NCI-H2107 (cell line): ENCODE results near the gene HDAC4.

ENCODE experiments used
- DNase-seq: peaks from one replicate; lab custom pipeline; 2025; lab: John Stamatoyannopoulos, UW

HDAC4 gene

DNA sequence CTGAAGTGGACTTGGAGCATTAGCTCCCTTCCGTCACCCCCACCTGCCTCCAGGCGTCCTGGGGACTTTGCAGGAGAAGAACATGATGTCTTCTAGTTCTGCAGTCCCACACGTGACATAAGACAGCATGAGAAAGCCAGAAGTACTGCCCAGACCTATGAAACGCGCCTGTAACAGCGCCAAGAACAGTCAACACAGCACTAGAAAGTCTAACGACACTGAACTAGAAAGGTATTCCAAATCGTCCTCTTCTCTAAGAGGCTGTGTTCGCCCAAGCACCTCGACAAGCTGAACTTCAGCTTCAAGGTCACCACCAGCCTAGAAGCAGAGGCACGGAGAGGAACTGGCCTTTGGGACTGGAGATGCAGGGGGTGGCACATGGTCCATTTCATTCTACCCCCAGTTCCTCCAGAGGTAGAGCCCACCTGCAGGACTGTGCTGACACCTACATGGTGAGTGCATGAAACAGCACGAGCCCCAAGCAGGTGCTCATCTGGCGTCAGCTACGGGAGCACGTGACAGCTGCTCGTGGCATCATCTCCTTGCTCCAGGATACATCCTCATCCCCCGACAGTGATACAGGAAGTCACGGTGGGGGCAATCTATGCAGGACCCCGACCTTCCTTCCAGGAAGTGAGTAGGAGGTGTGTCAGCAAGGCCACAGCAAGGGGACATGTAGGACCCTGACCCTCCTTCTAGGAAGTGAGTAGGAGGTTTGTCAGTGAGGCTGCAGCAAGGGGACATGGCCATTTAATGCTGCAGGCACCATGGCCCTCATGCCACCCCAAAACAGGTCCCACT is 3.7 kb downstream of the HDAC4 start:
- DNase-seq: no peak

DNA sequence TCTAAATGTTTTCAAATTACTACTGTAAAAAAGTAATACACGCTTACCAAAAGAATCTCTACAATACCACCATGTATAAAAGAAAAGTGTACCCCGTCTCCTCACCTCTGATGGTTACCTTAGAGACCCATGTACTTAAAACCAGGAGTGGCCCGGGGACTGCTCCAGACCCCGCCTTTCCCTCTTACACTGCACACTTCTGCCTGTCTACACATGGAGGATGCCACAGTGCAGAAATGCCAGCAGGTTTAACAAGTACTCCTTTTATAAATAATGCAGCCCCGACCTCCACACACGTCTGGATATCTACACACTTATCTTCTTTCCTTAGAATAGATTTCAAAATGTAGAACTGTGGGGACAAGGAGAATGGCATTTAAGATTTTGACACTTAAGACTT is 5.3 kb downstream of the HDAC4 start:
- no peak for DNase-seq

DNA sequence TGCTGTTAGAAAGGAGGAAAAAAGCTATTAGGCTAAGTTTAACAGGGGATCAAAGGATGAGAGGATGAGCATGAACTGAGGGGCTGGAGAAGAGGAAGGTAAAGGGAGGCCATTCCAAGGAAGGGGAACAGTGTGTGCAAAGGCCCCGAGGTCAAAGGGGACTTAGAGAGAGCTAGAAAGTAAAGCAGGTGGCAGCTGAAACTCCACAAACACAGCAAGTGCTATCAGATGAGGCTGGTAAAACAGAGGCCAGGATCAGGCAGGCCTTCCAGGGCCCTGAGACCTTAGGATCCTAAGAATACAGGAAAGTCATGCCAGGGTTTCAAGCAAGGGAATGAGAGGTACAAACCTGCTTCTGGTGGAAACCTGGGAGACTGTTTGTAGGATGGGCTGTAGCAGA is 5.8 kb downstream of the HDAC4 start:
- no peak for DNase-seq

DNA sequence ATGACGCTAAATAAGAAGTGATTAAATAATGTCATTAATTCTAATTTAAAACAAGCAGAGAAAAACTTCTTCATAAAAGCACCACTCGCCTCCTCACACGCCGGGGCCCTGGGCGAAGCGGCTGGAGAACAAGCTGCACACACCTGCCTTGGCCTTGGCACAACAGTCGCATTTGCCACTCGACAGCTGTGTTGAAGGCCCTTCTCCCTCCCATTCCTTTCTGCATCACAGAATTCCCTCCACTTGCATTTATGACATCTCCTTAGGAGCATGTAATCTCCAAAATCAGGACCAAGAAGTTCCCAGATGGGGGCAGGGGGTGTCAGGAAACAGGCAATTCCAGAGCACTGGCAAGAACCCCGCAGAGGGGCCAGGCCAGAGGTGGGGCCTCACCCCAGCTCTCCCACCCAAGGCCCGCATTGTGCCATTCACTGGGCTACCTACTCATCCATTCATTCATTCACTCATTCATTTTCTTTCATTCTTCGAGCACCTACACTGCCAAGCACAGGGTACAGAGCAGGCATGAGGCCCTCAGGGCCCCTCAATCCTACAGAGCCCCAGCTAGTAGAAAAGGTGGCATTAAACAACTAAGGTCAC is 6.4 kb downstream of the HDAC4 start:
- DNase-seq: peak; percentile 64

- DNase-seq: no peak
Measured at GRCh38 chr2:239393941-239394340, 6.9 kb downstream of the HDAC4 start.

DNA sequence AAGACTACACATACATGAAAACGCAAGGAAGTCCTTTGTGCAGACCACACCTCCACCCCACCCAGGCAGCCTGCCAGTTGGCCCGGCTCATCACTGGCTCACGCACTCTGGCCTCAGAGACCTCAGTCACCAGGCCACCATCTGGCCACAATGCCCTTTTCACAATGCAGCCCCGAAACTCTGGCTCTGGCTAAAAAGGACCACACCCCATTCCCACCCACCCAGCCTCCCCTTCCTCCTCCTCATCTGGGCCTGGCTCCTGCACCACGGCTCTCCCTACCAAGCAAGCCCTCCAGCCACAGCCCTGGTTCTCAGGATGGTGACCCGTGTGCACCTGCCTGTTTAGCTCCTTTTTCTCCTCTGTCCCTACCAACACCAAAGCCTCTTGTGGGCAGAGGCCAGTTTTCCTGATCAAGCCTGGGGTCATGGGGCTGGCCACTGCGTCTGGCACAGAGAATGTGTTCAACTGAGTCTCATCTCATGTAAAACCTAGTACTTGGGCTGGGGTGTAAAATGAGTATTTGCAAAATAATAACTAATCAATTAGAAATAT is 7.4 kb downstream of the HDAC4 start:
- DNase-seq: no peak

DNA sequence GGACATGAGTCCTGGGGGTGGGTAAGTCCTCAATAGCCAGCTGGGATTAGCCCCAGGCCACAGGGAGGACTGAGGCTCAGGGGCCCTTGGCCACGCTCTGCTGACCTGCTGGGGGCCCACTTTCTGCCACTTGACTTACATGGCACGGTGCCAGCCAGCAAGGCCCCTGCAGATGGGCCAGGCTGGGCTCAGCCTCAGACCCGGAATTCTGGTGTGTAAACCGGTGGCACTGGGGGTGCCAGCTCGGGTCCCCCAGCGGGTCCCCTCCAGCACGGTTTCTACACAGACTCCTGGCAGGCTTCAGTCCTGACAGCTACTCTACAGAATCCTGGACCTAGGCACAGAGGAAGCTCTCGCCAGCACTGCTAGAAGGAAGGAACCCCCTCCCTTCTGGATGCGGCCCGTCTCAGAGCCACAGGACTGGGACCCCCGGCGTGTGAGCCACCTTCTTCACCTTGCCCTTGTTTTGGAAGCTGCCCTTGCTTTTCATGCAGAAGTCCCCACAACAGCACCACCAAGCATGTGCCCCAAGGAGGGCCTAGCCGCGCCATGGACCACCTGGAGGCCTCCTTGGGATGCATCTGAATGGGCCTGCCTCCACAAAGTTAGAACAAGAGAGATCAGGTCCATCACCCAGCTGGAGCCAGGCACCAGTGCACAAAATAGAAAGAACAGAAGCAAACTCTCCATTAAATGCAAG is 8.0 kb downstream of the HDAC4 start:
- DNase-seq: no peak

DNA sequence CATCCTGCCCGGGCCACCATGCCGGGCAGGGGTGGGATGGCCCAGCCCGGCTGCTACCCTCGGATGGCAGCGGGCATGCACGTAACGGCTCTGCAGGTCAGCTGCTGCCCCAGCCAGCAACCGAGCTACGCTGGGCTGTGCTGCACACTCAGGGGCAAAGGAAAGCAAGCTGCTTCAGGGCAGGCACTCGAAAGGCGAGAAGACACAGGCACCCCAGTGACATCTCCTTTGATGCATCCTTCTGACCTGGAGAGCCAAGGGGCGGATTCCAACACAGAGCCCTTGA is 8.8 kb downstream of the HDAC4 start:
- DNase-seq: no peak

DNA sequence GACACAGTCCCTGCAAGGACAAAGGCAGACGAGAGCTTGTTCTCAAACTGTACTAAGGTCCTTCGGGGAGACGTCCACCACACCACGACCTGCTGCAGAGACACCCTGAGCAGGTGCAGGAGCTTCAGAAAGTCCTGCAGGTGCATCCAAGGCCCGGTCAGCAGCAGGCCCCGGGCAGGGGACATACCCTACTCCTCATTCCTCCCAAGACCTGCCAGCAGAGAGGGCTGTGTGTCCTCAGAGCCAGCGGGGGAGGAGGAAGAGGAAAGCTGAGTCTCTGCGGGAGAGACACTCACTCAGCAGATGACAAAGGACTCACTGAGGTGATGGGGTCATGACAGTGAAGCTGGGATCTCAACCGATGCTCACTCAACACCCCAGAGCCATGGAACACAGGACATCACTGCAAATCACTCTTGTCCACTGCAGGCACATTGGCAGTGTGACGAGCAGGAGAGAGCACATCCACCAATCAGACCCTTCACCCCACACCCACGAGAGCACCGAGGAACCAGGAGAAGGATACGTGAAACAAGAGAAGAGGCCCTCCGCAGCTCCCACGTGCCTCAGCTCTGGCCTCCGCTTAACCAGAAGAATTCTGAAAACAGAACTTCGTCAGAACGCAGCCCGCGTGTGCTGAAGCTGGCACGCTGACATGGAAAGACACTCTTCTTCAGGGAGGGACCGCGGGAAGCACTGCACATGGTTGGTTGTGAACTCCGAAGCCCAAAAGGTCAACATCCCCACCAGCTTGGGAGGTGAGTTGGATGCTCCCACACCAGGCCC is 9.3 kb downstream of the HDAC4 start:
- no peak for DNase-seq

- no peak for DNase-seq
Measured at GRCh38 chr2:239390546-239391285, 10.1 kb downstream of the HDAC4 start.

DNA sequence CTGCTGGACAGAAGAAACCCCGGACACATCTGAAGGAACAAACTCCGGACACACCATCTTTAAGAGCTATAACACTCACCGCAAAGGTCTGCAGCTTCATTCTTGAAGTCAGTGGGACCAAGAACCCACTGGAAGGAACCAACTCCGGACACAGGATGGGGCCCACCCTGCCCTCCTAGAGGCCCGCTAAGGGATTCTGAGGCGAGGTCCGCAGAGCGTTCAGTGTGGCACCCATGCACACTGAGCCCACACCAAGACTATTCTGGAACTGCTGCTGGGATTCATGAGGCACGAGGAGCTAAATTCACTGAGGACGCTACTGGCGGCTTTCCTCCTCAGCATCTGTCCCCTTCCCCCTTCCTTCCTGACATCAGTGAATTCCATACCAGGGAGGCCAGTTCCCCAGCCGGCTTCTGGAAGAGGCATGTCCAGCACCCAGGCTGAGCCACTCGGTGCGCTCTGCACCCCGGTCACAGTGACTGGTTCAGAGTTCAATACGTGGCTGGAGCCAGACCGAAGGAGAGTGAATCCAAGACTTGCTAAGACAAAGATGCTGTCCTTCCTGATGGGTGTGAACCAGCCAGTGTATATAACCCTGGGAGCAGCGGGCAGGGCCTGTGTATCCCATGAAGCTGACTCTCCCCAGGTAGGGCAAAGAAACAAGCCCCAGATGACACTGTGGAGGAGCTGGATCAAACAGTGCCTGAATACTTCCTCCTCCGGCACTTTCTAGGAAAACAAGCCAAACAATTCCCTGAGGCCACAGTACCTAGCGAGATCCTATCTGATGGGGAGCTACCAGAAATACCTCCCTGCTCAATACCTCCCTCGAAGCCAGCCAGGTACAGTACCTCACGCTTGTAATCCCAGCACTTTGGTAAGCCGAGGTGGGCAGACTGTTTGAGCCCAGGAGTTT is 11.1 kb downstream of the HDAC4 start:
- no peak for DNase-seq

DNA sequence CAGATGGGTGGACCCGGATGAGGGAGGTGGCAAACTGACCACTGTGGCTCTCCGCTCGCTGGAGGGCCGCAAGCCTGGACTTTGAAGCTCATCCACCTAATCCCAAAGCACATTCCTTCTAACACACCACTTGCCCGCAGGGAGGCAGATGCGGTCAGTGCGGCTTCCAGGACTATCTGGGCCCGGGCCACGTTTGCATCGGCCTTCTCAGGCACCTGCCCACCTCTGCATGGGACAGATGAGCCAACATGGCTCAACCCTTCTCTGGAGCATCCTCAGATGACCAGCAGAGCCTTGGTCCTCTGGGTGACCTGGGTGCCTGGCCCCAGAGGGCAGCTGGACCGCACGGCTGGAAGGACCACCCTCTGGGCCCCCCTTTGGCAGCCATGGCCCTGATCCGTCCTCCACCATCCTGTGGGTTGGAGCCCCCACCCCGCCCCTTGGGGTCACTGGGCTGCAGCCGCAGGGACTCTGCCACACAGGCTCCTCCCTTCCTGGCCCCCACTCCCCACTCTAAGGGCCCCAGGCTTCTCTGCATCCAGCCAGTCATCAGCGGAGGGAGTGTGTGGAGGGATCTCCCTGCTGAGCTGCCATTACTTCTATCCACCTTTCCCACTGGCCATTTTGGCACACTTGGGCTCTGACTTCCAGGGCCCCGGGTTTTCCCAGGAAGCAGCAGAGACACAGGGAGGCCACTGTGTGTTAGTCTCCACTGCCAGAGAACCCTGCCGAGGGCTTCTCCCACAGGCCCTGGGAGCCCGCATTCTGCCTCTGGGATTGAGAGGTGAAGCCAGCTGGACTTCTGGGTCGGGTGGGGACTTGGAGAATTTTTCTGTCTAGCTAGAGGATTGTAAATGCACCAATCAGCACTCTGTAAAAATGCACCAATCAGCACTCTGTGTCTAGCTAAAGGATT is 12.3 kb downstream of the HDAC4 start:
- DNase-seq: no peak

DNA sequence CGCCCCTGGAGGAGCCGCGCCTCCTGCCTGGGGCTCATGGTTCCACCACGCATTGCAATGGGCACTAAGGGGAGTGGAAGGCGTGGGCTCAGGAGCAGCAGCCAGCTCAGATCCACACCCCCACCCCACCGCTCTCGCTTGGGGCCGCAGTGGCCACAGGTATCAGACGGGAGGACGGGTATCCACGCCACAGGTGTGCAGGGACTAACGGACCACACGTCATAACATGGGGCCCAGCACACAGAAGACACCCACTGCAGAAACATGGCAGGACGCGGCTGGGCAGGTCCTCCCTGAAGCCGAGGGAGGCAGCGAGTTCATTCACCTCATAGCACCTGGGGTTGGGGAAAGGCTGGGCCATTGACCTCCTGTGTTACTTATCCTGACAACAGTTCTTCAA is 13.0 kb downstream of the HDAC4 start:
- no peak for DNase-seq

DNA sequence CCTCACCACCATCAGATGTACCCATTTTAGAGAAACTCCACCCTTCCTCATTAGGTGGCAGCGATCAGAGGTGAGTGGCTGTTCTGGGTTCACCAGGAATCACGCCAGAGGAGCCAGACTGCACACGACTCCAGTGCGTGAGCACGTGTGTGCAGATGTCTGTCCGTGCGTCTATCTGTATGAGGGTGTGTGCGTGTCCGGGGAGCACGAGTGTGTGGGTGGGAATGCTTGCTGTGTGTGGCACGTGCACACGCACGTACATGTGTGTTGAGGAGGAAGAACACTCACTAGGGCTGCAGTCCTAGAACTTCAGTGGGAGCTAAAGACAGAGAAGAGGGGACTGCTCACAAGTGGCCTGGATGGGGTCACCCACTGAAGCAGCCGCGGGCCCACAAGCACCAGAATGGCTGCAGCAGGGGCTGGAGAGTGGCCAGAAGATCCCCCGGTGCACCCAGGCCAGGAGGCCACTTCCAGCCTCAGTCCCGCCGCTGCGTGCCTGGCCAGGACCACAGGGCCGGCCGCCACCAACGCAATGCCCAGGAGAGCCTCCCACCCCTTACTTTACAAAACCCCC is 13.9 kb downstream of the HDAC4 start:
- no peak for DNase-seq

DNA sequence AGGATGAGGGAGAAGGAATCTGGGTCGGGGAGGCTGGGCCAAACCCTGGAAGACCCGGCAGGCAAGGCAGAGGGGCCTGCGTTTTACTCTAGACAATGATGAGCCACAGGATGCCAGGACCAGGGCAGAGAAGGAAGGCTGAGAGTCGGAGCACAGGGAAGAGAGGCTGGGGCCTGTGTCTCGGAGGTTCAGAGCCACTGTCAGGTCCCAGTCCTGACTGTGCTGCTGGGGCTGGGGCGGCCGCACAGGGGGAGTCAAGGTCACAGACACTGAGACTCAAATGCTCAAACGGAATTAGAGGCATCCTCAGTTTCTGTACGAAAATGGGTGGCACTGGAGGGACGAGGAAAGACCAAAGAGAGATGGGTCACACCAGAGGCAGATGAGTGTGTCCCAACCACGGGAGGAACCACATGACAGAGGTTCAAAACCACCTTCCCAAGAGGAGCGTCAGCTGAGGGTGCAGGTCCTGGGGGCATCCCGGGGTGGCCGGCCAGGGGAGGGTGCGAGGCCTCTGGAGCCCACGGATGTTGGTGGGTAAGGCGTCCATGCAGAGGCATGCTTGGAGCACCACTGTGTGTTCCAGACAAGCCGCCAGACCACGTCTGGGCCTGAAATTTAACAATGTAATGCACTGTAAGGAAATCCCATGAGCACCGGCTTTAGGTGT is 14.7 kb downstream of the HDAC4 start:
- no peak for DNase-seq

GRCh38 chr2:239385096-239386000 is 15.5 kb downstream of the HDAC4 start:
- no peak for DNase-seq

GRCh38 chr2:239383759-239384156 is 17.1 kb downstream of the HDAC4 start:
- DNase-seq: no peak
